ENCODE measurements around the gene DAP. TPM values are rescaled to one million over a fixed set of nuclear protein-coding genes. Genes with fewer than 3 reads are reported as not detected.

Gene DAP
- total and polyA plus RNA-seq, 2 of the 13 experiments (the other 11 are each of a cell fraction or from before 2014, with no cell fraction given): 22.0 to 57.5 TPM

DNA sequence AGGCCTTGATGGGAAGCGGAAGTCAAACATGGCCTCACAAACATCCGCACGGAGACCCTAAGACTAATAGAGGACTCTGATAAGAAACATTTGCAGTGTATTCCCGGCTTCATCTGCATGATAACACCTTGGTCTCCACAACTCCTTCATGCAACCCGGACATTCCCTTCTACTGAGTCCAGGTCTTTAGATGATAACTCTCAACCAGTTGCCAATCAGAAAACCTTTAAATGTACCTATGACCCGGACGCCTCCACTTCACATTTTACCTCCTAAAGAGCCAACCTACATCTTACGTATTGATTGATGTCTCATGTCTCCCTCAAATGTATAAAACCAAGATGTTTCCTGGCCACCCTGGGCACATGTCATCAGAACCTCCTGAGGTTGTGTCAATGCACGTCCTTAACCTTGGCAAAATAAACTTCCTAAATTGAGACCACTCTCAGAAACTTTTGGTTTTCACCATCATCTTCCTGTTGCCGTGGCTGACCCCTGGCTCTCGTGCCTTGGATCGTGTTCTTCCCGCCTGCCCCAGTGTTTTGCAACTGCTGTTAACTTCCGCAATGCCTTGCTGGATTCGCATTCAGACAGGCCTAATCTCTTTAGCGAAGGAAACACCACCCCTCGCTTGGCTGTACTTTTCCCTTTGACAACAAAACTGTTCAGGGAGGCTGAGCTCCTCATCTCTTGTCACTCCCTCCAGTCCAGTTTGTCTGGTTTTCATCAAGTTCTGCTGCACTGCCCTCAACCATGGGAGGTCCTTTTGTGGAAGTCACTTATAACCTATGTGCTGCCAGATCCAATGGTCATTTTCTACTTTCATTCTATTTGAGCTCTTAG, 1.1 kb upstream of the DAP start:
- Histone ChIP-seq H3K4me1 (ENCODE audit: insufficient read depth, low read length) (peaks cover 62% of the 10 kb centered on the region), H4K20me1 (ENCODE audit: insufficient read depth, low read length) (peaks cover 7% of the 10 kb centered on the region; the same call in 1 of the 2 replicates), H3K4me3 (replicated peaks in 1 of 3; ENCODE audit: insufficient read depth in 1 of 3, low read depth in 2 of 3, low read length in 3 of 3) (peak overlapping the region; percentile 31 to 78 (median 62); a peak in 5 of 6 replicates), H3K36me3 (replicated peaks in 1 of 2; ENCODE audit: control insufficient read depth in 1 of 2, insufficient read depth in 2 of 2, low read length in 2 of 2) (peaks cover 2 to 19% of the 10 kb centered on the region in 2 experiments; a peak in 3 of 5 replicates), H2AFZ (ENCODE audit: low read length) (peak overlapping the region; percentile 60), H3K79me2 (ENCODE audit: insufficient read depth, low read length) (peaks cover 34% of the 10 kb centered on the region), H3K27ac (ENCODE audit: extremely low read length, insufficient read depth, low read length) (peak overlapping the region; percentile 67), H3K9ac (ENCODE audit: insufficient read depth, low read depth, low read length) (peak overlapping the region; percentile 80), H3K27me3 (ENCODE audit: control insufficient read depth in 1 of 2, insufficient read depth in 2 of 2, low read length in 2 of 2) (peaks cover 0 to 3% of the 10 kb centered on the region in 2 experiments; a peak in 1 of 5 replicates), H3K4me2 (ENCODE audit: low read depth, low read length) (peak overlapping the region; percentile 70), H3K9me3 (ENCODE audit: low read length) (no peaks in the 10 kb centered on the region)
- FAIRE-seq (no peak), ATAC-seq (no peak), DNase-seq (ENCODE audit: low spot score) (no peak)
- TF ChIP-seq PITX1 (CRISPR knock-in tag; IDR thresholded peaks at IDR 0.05) (peak; percentile 36; the same call in 1 of the 2 replicates), ZNF33A (CRISPR knock-in tag; IDR thresholded peaks at IDR 0.05; ENCODE audit: borderline replicate concordance) (no peak), ZNF431 (CRISPR knock-in tag; IDR thresholded peaks at IDR 0.05; ENCODE audit: borderline replicate concordance, low read depth) (no peak), ZBTB33 (CRISPR knock-in tag; IDR thresholded peaks at IDR 0.05) (peak; percentile 82), CEBPZ (IDR thresholded peaks at IDR 0.05; ENCODE audit: low read length) (no peak)
- ChIA-PET POLR2A (no interaction called here), CTCF (ENCODE audit: low intra/inter-chr PET ratio, low total read pairs) (no interaction called here)
- WGBS (ENCODE audit: low lambda C conversion rate): 90% methylated on average over 17 of the region's 17 CpGs
- no TSS peak for BruUV-seq (replicated peaks)
- in situ Hi-C loops (cut with HindIII; ENCODE audit: extremely low pct_ligation_motif_present, low pct_unique_long_range_greater_than_20kb) (no loop called here), intact Hi-C loops (cut with micrococcal nuclease; ENCODE audit: unreplicated experiment) (no loop called here)

Data from HepG2 (cell line).